Epidermal melanocyte (primary cell): ENCODE results near the gene MAGEF1.

Experiments
- DNase-seq: peaks from one replicate; pipeline ENCODE4 v3.0.0; 2011; ENCODE audit warnings: low spot score; ENCODE audit not compliant: insufficient read length

The MAGEF1 gene

DNA sequence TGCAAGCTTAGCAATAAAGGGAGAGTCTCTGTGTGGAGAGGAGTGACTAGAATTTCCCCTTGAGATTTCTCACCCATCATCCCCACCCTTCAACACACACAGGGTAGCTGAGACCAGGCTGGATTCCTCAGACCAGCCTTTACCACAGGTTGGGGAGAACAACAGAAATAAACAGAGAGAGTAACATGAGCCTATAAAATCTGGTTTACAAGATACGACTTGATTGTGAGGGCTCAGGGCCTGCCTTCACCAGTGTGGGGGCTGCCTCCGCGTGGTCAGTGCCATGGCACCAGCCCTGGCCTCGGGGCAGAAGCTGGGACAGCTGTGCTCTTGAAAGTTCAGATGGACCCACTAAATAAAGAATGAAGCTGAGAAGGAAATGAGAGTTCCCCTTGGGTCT, 14.6 kb upstream of the MAGEF1 start:
- DNase-seq: no peak

DNA sequence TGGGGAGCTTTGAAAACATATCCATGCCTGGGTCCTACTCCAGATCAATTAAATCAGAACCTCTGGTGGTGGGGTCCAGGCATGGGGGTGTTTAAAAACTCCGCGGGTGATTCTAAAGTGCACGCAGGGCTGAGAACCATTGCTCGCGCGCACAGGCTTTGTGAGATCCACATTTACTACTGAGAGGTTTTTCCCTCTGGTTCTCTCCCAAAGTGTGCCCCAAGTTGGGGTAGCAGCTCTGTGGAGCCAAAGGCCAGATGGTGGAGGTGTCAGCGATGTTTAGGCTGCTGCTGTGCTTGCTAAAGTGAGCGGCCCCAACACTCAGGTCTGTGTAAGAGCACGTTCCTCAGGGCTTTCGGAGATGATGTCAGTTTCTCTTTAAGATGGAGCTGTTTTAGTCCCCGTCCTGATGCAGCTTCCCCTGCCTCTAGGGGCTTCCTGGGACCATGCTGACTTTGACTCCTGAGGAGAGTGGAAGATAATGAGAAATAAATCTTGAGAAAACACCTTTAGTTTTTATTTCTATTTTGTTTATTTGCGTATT, 13.4 kb upstream of the MAGEF1 start:
- DNase-seq: no peak

DNA sequence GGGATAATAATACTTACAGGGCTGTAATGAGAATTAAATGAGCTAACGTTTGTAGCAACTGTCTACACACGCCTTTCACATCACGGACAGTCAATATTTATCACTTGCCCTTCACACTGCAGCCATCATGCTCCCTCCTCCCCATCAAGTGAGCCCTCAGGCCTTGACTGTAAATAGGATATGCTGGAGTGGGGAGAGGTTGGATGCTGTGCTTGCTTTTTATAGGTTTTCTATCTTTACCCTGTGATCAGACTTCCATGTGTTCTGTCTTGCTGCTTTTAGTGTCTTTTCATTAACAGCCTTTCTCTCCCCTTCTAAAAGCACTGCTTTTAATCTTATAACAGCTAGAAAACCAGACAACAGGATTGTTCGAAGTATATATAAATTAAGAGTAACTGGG, 12.8 kb upstream of the MAGEF1 start:
- DNase-seq: no peak

DNA sequence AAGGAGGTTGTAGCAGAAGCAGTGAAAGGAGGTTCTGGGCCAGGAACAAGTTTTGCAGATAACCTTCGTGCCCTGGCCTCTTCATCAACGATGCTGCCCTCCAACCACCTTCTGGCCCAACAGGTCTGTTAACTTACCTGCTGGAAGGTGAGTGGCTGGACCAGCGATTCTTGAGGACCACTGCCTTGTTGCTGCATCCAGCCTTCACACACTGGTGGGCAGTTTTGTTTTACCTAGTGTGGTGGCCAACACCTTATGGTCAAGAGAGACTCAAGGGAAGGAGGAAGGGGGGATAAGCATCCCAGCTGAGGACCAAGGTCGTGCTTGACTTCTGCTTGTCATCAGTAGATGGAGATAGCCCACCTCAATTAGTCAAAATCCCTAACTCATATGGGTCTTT, 7.8 kb upstream of the MAGEF1 start:
- DNase-seq: no peak

DNA sequence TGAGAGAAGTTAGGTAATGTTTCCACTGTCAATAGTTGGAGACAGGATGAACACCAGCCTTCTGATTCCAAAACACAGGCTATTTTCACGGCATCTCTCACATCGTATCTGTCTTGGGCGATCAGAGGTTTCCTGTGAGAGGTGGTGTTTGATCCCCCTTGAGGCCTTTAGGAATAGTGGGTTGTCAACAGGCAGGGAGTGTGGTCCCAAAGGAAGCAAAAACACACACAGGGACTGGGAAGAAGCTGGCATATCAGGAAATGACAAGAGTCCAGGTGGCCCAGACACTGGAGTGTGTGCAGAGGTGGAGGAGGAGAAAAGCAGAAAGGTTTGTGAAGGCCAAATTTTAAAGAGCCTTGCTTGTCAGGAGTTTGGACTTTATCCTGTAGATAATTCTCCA, 6.6 kb upstream of the MAGEF1 start:
- no peak for DNase-seq

DNA sequence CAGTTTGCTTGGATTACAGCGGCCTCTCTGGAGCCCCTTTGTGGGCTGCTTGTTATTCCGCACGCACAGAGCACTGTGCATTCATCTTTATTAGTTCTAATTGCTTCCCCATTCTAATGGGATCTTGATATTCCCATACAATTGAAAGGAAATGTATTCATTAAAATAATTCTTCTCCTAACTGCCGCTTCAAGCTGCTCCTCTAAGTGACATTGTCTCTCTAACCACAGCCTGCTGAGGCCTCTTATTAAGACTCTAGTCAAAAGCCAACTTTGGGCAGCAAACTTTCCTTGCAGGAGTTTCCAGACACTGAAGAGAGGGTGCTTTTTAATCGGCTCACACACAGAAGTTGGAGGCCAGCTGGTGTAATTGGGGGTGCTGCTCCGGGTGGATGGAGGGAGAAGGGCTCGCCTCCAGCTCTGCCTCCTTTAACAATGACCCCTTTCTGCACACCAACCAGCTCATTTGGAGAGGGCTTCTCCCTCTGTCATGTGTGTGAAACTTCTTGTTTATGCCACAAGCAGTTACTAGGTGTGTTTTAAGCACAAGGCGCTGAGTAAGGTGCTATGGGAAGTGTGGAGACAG, 5.6 kb upstream of the MAGEF1 start:
- DNase-seq: no peak

DNA sequence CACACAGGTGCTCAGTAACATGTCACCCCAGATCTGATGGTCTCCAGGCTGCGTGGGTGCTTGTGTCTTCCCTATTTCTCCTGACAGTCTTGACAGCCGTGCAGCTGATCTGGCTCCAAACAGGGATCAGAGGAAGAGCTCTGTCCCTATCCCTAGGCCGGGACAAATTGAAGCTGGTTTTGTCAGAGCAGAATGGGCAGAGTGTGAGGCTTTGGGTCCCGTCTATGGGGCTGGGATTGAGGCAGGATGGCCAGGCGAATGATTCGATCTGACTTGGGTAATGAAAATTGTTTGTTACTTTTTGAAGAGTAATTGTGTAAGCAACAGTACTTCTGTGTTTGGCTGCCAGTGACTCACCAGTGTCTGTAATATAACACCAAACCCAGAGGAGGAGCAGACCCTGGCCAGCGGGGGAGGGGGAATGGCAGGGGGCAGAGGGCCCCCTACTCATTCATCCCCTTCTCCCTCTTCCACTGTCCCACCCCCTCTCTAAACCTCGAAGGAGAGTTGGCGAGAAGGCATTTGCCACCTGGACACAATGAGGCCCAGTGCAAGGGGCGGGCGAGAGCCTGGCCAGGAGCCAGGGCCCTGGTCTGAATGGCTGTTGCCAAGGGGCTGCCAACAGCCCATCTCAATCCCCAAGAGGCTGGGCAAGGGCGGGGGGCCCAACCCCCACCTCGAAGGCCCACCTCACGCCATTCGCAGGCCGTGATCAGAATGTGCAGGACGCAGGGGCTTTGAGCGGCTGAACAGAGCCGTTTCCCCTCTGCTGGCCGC, 4.9 kb upstream of the MAGEF1 start:
- DNase-seq: no peak

DNA sequence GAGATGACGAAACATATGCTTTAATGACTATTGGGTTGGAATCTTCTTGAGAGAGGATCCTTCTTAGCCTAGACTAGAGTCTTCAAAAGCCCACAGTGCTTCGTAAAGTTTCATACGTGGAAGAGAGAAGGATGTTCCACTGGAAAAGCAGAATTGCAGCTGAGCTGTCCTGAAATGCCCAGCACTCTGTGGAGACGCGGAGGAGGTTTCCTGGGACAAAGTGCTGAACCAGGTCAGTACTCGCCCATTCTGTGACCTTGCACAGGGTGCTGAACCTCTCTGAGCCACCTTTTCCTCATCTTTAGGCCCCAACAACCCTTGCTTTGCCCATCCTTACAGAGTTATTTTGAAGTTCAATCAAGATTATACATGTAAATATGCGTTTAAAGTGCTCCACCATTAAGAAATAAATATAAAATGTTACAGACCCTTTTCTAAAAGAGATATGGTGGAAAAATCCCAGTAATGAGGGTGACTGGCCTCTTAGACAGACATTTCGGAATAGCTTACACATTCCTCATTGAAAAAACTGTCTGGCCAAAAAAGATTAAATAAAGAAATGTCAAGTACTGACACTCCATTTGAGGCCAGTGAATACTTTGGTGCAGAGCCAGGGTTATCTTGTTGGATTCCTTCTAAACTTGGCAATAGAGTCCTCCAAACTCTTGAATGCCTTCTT, 4.2 kb upstream of the MAGEF1 start:
- no peak for DNase-seq

DNA sequence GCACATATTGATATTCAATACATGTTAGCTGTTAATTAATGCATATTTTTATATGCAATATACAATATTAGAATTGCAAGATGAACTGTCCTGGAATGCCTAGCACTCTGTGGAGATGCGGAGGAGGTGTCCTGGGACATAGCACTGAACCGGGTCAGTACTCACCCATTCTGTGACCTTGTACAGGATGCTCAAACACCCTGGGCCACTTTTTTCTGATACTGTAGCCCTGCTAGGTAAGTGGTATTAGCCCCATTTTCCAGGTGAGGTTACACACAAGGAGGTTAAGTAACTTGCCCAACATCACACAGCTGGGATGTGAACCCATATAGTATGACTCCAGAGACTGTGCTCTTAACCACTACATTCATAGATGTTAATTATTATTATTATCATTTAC, 1.7 kb upstream of the MAGEF1 start:
- DNase-seq: no peak

DNA sequence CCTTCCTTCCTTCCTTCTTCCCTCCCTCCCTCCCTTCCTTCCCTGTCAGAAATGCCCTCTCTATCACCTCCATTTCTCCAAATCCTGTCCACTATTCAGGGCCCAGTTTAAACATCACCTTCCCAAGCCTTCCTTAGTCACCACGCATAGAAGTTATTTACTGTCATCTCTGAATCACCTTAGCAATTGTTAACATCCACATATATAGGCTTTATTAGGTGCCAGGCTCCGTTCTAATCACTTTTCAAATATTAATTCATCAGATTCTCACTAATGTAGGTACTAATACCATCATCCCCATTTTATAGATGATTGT, 1.1 kb upstream of the MAGEF1 start:
- no peak for DNase-seq

DNA sequence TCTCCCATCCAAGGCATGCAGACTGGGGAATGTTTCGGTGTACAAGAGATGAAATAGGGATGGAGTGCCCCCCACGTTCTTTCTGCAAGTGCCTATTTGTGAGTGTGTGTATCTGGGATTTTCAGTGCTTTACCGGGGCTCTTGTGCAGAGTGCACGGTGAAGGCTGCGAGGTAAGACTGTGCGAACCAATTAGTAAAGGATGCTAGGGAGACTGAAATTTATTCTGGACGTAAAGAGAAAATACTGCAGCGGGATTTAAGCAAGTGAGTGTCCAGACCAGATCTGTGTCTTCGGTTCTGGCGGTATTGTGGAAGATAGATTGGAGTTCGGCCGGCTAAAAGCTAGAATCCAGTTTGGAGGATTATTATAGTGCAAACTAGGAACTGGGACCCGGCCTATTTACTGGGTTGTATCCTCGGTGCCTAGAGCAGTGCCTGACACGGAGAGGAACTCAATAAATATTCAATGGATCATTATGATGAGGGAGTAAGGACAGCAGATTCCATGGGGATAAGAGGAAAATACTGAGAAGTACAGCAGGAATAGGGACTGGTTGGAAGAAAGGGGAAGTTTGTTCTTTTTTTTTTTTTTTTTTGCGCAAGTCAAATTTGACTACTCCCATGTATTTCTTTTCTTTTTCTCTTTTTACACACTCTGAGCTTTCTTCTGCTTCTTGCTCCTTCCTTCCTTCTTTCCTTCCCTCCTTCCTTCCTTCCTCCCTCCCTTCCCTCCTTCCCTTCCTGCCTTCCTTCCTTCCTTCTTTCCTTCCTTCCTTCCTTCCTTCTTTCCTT, 580 bp upstream of the MAGEF1 start:
- DNase-seq: no peak

DNA sequence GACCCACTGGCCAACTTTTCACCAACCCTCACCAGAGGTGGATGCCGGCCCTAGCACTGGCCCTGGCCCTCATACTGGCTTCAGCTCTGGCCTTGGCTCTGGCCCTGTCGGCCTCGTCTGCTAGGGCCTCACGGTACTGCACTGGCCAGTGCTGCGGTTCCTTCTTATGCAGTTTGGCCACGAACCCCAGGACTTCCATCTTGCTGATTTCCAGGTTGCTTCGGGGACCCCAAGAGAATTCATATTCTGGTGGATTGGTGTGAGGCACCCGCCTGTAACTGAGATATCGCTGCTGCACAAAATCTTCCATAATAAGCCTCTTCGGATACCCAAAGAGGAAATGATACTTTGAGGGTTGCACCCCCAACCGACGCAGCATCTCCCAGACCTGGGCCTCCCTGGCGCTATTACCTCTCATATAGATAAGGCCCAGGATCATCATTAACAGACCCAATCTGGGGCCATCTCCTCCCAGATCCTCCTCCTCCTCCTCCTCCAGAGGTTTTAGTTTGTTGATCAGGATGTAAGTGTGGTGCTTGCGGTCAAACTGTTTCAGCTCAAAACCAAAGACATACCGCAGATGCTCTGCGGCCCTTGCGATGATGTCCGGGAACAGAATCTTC, 883 bp downstream of the MAGEF1 start:
- DNase-seq: no peak

DNA sequence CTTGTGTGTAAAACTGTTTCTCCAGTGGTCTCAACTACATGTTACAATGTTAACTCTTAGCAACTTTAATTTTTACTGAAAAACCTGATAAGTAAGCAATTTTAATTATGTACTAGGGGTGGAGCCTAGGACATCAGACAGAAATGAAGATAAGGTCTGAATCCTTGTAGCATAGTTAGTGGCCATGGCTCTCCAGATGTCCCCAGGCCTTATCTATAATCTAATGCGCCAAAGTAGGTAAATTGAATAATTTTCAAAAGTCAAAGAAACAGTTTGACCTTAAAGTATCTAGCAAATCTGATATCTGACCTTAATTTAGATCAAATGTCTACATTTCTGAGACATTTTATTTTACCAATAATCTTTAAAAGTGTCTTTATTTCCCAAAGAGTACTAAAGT, 8.2 kb downstream of the MAGEF1 start:
- no peak for DNase-seq

DNA sequence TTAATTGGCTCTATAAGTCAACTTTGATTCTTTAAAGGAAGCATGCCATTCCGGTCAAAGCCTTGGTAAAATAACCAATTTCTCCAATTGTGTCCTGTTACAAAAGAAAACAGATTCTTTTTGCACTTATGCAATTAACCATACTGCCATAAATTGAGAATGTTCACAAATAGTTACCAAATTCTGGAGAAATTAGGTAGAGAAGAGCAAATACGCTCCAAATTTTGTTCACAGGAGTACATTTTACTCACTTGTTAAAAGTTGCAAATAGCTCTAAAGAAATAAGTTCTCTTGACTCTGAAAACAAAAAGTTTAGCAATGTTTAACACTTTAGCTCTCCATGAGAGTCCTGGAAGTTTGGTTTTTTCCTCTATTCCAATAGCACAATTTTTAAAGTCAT, 11.1 kb downstream of the MAGEF1 start:
- DNase-seq: no peak

DNA sequence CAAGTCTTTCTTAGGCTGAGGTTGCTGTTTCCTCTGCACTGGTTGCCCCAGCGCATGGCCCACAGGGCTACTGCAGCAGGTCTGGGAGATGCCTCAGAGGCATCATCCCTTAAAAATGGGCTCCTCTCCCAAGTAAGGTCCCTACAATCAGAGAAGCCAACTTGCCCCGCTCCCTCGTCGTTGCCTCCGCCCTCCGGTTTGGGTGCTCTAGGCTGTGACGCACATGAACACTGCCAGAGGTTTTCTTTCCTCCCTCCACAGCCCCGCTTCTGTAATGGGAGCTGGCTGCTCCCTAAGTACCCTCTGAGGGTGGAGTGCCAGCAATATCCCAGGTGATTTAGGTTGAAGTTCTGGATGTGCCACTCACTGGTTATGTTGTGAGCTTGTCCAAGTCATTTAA, 14.0 kb downstream of the MAGEF1 start:
- DNase-seq: no peak

DNA sequence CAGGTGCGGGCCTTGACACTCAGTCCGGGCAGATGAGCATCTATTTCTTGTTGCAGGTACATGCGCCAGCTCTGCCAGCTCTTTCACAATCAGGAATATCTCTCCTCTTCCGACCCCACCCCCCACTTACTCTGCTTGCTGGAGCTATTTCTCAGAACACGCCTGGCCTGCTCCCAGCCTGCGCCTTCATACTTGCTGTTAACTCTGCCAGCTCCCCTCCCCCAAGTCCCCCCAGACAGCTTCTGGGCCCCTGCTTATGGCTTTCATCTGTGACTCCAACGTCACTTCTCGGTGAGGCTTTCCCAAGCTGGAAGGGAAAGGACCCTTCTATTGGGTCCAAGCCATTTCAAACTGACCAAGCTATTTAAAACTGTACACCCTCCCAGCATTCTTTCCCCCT, 15.2 kb downstream of the MAGEF1 start:
- DNase-seq: no peak

DNA sequence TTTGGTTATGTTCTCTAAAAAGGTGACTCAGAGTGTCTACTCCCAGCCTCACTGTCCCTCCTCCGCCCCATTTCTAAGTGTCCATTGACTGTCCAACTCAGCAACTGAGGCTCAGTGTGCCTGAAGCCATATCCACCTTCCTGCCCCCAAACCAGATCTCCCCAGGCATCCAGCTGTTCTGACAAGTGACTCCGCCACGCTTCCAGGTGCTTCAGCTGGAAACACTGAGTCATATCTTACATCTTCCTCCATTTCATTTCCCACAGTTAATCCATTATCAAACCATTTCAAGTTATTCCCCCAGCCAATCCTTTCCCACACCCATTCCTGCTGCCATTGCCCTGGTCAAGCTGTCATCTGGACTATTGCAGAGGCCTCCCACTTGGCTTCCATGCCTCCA, 17.1 kb downstream of the MAGEF1 start:
- DNase-seq: no peak

DNA sequence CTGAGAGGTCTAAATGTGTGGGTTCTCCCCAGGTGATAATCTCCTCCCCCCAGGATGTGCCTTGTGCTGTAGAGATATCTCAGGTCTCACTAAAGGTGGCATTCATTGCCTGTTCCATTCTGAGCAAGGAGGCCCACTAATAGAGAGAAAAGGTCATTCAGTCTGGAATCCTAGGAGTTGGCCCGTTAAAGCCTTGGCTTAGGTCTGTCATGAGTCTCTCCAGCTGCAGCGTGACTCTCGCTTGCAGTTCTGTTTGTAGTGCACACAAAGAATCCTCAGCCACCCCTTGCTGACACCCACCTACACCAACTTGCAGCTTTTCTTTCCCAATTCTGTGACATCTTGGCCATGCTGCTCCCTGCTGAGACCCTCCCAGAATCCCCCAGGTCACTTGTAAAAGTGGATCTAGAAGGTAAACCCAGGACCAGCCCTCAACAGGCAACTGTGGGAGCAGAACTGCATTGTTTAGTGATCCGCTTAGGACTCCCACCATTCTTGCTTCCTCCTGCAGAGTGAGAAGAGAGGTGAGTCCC, 17.7 kb downstream of the MAGEF1 start:
- no peak for DNase-seq

DNA sequence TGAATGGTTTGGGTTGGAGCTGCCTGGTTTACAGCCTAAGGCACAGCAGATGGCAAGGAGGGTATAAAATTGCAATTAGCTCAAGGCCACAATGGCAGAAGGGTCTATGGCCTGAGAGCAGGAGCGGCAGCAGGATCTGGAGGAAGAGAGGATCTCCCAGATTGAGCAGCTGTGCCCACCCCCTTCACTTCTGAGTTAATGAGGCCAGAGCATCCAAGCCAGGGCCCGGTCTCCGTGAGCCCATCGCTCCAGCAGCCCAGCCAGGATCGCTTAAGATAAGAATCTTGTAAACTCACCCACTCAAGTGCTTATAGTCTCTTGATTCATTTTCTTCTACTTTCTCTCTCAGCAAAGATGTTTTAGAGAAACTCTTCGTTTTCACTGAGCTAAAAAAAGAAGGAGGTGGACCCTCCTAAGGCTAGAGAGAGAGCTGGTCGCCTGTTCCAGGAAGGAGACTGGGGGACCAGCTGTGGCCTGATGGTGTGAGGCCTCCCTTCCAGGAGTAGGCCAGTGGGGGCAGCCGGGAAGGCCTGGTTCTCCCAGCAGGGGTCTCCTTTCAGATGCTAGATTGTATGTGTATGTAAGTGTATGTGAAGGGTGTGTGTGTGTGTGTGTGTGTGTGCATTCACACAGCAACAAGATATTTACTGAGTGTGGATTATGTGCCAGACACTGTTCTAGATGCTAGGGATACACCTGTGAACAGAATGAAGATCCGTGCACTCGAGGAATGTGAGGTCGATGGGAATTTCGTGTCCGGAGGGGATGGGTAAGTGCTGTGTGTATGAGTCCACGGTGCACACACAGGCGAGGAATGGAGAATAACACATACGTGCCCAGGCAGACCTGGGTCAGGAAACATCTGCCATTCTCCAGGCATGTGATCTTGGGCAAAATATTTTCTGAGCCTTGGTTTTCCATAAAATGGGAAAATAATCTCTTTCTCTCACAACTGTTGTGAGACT, 18.6 kb downstream of the MAGEF1 start:
- no peak for DNase-seq
